ENCODE data around the gene SLC44A5.

SLC44A5 gene

DNA sequence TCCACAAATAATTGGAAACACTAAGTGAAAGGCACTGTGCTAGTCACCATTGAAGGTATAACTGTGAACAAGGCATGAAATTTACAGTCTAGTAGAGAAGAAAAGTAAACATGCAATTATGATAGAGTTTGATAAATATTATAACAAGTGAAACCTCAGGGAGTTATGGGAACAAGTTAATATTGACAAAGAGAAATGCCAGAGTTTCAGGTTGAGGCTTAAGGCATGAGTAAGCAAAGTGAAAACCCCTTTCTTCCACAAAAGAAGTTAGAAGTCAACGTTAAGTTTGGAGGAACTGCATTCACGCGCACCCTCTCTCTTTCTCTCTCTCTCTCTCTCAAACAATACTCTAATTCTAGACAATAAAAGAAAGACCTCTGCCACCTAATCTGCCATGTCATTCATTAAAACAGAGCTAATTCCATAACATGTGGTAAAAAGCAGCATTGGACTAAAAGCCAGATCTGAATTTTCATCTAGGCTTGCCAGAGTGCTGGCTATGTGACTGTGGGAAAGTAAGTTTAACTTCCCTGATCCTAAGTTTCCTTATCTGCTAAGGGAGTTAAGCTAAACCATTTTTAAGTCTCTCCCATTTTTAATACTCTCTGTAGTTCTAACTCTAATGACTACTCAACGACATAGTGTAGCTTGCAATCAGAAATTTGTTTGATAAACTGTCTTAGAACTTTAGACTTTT, 22.0 kb downstream of the SLC44A5 start:
- no peak for DNase-seq

DNA sequence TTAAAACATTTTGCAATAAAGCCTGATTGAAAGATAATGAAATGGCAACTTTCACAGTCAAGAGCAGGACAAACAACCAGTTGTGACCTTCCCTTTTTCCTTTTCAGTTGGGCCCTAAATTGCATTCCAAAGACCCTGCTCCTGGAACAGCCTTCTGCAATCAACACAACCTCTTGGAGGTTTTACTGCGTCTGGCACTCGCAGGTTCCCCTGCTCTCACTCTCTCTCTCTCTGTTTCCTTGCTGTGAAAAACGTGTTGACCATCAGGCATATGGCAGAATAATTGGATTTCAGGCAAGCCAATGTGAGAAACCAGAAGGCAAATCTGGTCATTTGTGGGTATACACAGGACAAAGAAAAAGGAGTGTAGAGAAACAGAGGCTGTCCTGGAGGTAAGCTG, 23.2 kb downstream of the SLC44A5 start:
- no peak for DNase-seq

DNA sequence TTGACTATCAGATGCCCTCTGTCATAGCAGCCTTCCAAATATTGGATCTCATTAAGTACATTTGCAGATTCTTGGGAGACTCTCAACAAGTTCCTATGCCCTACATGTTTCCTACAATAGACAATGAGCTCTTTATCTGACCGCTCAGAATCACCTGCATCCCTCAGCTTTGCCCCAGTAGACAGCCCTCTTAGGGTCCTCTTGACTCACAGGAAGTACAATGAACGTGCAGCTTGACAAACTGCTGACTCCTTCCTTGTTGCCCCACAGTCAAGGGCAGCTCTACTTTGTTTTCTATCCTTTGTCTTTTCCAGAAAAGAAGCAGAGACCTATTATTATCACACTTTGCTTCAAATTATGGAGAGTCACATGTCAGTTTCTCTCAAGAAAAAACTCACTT, 27.6 kb downstream of the SLC44A5 start:
- DNase-seq, result no peak

DNA sequence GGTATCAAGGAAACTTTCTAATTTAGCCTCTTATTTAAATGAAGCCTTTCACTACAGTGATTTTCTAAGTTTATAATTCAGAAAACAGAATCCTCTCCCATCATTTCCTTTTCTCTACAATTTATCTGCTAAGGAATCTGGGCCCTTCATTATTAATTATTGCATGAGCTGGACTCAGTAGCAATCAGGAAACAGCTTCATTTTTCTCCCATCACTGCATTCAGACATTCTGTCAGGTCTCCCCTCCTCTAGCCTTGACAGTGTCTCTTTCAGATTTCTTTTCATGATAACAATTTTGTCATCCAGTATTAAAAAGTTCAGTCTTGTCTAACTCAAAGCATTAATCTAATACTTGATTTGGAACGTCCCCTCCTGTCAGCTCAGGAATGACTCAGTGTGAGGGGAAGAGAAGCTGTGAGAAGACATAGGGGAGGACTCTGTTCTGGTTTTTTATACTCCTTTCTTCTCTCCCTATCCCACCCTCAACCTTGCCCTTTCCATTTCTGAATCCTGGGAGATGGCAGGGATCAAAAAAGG, 28.1 kb downstream of the SLC44A5 start:
- no peak for DNase-seq

DNA sequence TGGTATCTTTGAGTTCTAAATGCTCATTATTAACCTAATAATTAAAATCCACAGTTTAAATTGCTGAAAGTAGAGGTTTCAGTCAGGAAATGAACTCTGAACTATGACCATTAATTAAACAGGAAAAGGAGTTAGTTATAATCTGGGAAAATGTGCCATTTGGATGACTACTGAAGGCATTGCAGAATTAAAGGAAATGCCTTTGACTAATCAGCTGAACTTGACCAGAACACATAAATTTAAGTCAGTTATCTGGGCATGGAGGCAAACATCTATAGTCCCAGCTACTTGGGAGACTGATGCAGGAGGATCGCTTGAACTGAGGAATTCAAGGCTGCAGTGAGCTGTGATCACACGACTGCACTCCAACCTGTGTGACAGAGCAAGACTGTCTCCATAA, 31.9 kb downstream of the SLC44A5 start:
- DNase-seq, result no peak

DNA sequence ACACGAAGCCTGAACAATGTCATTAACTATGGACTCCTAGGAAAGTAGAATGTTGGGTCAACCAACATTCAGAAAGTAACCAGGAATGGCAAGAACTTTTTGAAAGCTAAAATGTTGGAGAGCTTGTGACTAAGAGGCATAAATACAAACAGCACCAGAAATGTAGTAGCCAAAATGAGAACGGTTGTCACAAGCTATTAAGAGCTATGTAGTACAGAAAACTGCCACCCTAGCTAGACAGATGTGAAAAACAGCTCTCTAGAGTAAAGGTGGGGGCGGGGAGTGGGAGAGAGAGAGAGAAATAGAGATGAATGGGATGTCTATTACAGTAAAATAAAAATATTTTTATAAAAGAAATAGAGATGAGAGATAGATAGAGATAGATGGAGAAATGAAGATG, 35.1 kb downstream of the SLC44A5 start:
- DNase-seq, result no peak

DNA sequence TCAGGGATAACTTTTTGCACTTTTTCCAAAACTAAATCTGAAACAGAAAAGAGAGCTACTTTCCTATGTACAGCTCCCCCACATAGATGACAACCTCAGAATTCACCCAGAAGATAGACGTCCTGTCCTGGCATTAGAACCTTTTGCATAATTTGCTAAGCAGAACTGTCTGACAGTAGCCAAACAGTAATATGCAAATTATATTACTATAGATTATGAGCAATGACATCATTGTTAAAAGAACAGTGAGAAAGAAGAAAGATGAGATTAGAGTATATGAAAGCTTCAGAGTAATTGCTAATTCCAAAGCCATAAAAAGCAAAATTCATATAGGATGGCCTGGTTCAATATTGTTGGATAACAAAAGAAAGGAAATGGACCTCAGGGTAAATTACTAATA, 43.7 kb downstream of the SLC44A5 start:
- no peak for DNase-seq

DNA sequence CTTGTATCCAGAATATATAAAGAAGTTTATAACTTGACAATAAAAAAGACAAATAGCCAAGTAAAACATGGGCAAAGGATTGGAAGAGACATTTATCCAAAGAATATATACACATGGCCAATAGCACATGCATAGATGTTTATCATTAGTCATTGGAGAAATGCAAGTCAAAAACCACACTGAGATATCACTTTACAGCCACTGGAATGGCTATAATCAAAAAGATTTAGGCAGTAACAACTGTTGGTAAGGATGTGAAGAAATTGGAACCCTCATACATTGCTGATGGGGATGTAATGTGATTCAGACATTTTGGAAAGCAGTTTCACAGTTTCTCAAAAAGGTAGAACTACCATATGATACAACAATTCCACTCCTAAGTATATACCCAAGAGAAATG, 51.1 kb downstream of the SLC44A5 start:
- DNase-seq, result no peak

DNA sequence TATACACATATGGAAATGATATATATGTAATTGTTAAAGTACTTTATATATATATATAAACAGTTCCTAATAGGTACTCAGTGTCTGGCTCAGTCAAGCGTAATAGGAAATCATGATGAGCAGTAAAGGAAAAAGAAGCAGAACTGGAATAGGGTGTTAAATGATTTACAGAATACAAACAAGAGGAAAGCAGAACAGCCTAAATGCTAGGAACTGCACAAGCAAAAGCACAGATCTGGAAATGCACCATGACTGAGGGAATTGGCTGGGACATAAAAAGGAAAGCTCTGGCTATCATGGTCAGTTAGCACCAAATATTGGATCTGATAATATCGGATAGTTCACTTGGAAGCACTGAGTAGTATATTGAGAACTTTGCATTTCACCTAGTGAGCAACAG, 51.8 kb downstream of the SLC44A5 start:
- DNase-seq, result no peak

DNA sequence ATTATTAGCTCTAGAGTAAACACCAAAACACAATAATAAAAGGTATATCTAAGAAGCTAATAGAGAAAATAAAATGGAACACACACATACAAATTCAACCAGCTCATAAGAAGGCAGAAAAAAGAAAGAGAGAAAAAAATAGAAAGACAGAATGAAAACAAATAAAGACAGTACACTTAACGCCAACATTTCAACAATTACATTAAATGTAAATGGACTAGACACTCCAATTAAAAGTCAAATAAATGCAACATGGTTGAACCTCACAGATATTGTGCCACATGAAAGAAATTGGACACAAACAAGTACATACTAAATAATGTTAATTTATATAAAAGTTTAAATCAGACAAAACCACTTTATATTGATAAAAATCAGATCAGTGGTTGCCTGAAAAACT, 56.0 kb downstream of the SLC44A5 start:
- no peak for DNase-seq

DNA sequence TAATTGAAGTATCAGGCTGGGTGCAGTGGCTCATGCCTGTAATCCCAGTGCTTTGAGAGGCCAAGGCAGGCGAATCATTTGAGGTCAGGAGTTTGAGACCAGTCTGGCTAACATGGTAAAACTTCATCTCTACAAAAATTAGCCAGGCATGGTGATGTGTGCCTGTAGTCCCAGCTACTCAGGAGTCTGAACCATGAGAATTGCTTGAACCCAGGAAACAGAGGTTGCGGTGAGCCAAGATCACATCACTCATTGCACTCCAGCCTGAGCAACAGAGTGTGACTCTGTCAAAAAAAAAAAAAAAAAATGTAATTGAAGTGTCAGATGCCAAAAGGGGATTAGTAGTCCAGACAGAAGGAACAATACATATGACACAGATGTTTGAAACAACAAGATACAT, 56.7 kb downstream of the SLC44A5 start:
- DNase-seq, result no peak

DNA sequence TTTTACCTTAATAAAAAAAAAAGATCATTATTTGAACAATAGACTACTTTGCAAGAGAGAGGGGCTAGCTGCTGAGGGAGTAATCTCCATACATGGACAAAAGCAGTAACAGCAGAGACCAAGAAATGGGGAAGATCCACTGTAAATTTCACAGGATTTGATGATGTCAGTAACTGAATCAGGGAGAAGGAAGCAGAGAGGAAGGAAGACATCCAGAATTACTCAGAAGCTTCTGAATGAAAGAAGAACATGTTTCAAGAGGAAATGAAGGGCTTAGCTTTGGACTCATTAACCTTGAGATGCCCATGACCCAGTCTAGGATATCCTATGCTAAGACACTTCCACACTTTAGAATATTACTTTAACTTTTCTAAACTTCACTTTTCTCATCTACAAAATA, 60.4 kb downstream of the SLC44A5 start:
- no peak for DNase-seq

DNA sequence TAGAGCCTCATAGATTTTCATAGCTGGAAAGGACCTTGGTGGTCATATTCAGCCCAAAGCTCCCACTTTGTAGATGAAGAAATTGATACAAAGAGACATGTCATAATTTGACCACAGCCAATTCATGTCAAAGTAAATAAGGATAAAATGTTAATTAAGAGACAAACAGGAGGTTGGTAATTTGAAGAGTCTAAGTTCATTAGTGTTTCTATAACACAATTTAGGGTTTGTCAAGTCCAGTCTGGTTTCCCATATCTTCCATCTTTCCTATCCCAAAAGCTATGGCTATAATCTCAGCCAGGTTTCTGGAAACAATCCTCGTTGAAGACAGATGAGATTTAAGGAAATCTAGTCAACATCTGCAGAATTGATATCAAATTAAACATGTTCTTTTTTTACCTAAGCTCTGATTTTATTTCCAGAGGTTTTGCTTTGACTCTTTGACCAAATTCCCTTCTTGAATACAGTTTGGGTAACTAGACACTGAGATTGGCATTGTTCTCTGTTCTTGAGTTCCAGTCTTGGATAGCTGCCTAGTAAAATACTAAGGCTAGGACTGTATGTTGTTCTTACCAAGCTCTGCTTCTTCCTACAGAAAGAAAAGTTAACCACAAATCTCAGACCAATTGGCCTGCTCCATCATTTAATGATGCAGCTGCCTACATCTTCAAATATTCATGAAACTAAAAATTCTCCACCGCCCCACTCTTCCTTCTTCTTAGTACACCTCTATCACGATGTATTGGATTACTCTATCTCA, 62.0 kb downstream of the SLC44A5 start:
- DNase-seq, result no peak

DNA sequence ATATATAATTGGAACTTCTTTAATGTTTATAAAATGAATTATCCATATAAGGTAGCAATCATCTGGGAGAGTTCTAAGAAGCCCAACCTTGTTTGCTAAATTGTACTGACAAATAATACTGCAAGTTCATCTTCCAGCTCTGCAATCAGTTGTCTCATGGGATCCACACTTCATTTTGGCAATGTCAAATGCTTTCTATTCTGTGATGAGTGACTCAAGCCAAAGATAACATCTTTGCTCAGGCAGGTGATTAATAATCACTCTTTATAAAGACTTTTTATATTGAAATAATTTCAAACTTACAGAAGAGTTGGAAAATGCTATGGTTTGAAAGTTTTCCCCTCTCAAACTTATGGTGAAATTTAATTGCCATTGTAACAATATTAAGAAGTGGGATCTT, 67.2 kb downstream of the SLC44A5 start:
- DNase-seq, result no peak

DNA sequence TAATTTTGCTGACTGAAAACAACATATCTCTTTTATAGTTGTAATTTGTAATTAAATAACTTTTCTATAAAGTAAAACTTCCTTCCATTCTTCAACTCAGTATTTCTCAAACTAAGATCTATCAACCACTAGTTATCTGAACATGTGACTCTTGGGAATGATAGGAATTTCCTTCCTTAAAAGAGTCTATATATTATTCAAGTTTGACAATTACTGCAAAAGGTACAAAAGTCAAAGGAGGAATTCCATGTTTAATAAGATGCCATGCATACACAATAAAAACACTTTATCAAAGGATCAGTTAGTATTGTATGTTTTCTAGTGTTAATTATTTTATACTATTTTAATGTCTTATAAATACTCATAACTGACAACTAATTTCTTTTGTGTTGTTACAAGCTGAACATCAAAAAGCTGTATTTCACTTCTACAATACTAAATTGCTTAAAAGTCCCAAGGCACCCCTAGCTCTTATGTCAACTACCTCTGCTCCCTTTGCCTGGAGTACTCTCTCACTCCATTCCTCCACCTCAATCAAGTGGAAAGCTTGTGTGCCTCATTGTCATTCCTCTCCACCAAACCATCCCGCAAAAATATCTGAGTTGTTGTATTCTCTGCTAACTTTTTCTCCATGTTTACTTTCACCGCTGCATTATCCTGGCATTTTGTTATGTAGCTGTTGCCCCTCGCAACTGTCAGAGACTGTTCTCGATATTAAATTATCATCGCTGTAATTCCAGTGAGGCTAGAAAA, 67.9 kb downstream of the SLC44A5 start:
- DNase-seq, result no peak

DNA sequence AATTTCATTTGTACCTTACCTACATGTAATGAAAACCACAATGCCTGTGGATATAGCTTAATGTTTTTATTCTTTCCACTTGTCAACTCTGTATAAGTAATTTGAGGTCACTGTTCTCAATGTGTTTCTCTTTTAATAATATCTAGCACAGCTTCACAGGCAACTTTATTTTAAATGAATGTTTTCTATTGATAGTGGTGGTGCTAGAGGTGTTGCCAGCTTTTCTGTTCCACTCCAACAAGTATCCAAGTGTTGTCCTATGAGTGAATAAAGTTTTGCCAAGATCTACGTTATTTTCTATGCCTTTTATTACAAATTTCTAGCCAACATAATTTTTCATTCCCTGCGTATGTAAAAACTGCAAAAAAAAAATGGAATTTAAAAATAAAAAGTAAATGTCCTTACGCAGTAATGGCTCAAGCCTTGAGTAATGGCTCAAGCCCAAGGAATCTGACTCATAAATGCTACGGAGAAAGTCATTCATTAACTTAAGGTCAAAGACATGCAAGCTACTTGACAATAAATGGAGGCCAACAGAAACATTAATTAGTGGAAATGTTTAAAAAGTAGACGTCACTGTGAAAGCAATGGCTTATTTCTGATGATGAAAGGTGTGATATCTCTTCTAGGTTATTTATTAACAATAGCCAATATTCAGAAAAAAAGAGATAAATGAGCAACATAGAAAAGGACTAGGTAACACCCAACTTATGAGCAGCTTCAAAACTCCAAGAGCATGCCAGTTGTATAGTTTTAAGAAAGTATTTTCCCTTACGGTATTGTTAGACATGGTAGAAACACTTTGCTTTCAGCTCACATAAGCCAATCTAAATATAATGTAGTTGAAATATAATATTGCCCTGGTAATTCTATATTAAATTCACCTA, 71.4 kb downstream of the SLC44A5 start:
- DNase-seq, result no peak

DNA sequence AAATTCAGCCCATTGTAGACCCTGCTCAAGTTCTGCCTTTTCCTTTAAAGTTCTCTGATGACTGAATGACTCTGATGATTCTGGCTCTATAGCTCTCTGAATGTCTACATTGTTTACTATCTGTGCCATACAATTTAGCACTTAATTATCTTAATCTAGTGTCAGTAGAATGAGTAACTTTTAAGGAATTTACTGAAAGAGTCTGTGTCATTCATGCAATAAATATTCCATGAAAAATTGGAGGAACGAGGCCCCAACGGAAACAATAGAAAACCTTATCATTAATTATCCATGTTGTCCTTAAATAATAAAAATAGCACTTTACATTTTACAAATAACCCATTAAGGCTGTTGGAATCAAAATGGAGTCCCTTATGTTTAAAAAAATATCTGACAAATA, 77.8 kb downstream of the SLC44A5 start:
- DNase-seq, result no peak

DNA sequence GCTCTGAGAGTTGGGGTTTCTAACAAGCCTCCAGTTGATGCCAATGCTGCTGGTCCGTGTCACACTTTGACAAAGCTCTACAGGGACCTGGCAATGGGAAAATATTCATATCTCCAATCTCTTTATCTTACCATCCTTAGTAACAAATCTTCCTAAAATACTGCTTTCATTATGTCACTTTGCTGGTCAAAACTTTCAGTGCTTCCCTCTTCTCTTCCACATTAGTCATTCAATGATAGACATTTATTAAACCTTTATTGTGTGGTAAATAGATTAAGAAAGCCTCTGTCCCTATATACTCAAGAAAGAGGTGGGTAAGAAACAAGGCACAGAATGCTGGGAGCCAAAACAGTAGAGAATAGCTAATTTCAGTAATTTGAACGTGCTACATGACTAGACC, 79.3 kb downstream of the SLC44A5 start:
- DNase-seq, result no peak

DNA sequence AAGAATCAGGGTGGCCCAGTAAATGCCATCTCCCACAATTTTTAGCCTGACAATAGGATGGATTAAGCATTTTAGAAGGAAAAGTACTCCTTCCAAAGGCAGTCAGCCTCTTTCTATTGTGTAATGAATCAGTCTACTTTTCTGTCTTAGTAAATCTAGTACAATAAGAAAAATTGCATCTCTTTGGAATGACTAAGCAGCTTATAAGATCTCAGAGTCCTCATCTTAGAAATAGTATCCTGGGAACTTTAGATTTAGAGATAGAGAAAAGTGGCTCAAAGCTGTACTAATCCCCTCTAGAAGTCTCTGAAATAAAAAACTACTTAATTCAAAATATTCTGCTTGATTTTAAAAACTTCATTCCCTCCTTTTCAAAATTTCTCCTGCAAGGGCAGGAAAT, 81.4 kb downstream of the SLC44A5 start:
- DNase-seq, result no peak

DNA sequence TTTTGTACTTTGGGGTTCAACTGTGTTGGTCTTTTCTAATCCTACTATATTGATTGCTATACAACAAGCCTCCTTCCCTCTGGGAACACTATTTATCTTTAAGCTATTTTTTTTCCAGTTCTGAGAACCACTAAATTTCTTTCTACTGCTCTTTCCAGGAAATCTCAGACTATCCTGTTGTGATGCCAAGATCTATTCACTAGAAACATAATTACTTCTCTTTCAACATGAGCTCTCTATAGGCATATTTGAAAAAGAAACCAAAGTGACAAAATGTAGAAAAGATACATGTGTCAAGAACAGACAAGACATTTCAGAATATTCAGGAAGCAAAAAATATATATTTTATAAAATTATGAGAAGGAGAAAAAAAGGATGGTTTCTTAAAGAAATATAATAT, 82.9 kb downstream of the SLC44A5 start:
- DNase-seq, result no peak

DNA sequence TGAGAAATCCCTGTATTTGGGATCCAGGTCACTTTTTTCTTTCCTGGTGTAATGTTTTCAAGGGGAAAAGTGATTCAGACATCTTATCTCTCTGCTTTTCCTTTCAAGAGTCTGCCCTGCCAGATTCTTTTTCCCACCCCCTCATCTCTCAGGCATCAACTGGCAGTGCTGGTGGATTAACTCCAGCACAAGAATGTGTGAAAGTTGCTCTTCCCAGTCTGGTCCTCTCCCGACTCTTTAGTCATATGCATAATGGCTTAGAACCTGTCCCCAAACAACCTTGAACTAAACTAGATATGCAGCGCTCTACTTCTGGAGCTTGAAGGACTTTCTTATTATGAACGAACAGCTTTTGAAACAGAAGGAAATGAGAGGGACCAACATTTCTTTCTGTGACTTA, 88.5 kb downstream of the SLC44A5 start:
- DNase-seq, result no peak

DNA sequence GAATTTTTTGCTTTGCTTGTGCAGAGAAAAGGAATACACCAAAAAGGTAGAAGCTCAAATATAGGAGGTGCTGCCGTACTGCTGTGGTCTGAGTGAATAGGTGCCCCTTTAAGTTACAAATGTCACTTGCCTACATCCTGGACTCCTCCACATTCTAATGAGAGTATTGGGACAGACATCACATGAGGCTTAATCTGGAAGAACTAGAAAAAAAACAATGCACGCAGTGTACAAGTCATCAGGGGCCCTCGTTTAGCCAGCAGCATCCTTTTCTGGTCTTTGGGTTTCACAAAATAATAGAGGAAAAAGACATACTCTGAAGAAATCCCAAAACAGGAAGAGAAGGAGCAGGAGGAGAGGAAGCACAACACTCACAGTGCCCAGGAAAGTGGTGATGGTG, 89.3 kb downstream of the SLC44A5 start:
- no peak for DNase-seq

Data from effector CD8-positive, alpha-beta T cell (primary cell).